Peyer's patch (tissue), 4 donors: Measurements from ENCODE around the gene TTLL4. TPM values are rescaled to one million over a fixed set of nuclear protein-coding genes. Genes with fewer than 3 reads are reported as not detected.

ENCODE experiments used
- DNase-seq, 3 donors: peaks; one replicate each; pipeline ENCODE4 v3.0.0-alpha.2; 2017 to 2019
- H3K27ac ChIP-seq, 4 donors: fragments of 200-600 bp; sonication (generic); one replicate each; pipeline ENCODE4 v1.5.1; 2016 to 2019
- H3K27me3 ChIP-seq, 2 donors: fragments of 200-600 bp; sonication (generic); one replicate each; pipeline ENCODE4 v1.5.1; 2019
- H3K36me3 ChIP-seq, 3 donors: fragments of 200-600 bp; sonication (generic); one replicate each; pipeline ENCODE4 v1.5.1; 2016 to 2019
- H3K4me1 ChIP-seq, 4 donors: fragments of 200-600 bp; sonication (generic); one replicate each; pipeline ENCODE4 v1.5.1; 2016 to 2019
- H3K4me3 ChIP-seq, 4 donors: fragments of 200-600 bp; sonication (generic); 1 replicate in 3 of 4; 2 replicates in 1 of 4; pipeline ENCODE4 v1.5.1; 2016 to 2019; ENCODE audit warnings: mild to moderate bottlenecking in 1 of 4
- H3K9me3 ChIP-seq, 4 donors: fragments of 200-600 bp; sonication (generic); one replicate each; pipeline ENCODE4 v1.5.1; 2016 to 2019; ENCODE audit warnings: mild to moderate bottlenecking in 1 of 4
- CTCF ChIP-seq, 6 experiments: fragments of 450-650 bp in 4 of 6; fragments of 200-600 bp in 2 of 6; sonication (generic) in 1 of 6; IDR thresholded peaks; one replicate each; pipeline ENCODE4 v1.5.1; 2017 to 2019; ENCODE audit warnings: antibody characterized with exemption in 6 of 6, mild to moderate bottlenecking in 3 of 6, moderate library complexity in 1 of 6
- POLR2A ChIP-seq, 2 donors: fragments of 450-650 bp; IDR thresholded peaks; one replicate each; pipeline ENCODE4 v1.5.1; 2017; ENCODE audit warnings: antibody characterized with exemption in 2 of 2, mild to moderate bottlenecking in 2 of 2, moderate library complexity in 2 of 2
- total RNA-seq, 4 donors: library from RNA; depleted of rRNA; stranded (reverse); fragments of >200 nt; gene quantifications; one replicate each; pipeline ENCODE4 v1.1.0, GENCODE V29; 2016

Gene TTLL4
- total RNA-seq, 4 donors from 2014 or later: 14.9 to 48.4 (median 45.1) TPM

GRCh38 chr2:218729640-218730039, 19.0 kb downstream of the TTLL4 start:
- Histone ChIP-seq H3K27me3 (no peaks in the 10 kb centered on the region), H3K4me1 (peaks cover 0 to 13% (median 8%) of the 10 kb centered on the region in 4 donors), H3K9me3 (peaks cover 0 to 14% (median 1%) of the 10 kb centered on the region in 4 donors), H3K27ac (no peak overlapping the region), H3K36me3 (no peaks in the 10 kb centered on the region), H3K4me3 (no peak overlapping the region)
- no peak for DNase-seq
- TF ChIP-seq CTCF (IDR thresholded peaks at IDR 0.05) (no peak), POLR2A (IDR thresholded peaks at IDR 0.05) (no peak)

GRCh38 chr2:218732052-218732760, 21.6 kb downstream of the TTLL4 start:
- no peak for DNase-seq
- no peak overlapping the region for H3K4me3 ChIP-seq
- H3K36me3 ChIP-seq: peaks cover 0 to under 1% (median 0%) of the 10 kb centered on the region in 3 donors
- peaks cover 0 to 5% (median 0%) of the 10 kb centered on the region in 4 donors for H3K9me3 ChIP-seq
- H3K27ac ChIP-seq: peak overlapping the region in 3 of 4 donors; percentile 26 to 80 (median 54)
- no peaks in the 10 kb centered on the region for H3K27me3 ChIP-seq
- TF ChIP-seq CTCF (IDR thresholded peaks at IDR 0.05) (no peak), POLR2A (IDR thresholded peaks at IDR 0.05) (no peak)
- peaks cover 0 to 13% (median 8%) of the 10 kb centered on the region in 4 donors for H3K4me1 ChIP-seq

- no peaks in the 10 kb centered on the region for H3K9me3 ChIP-seq
- TF ChIP-seq POLR2A (IDR thresholded peaks at IDR 0.05): no peak
- H3K27me3 ChIP-seq: no peaks in the 10 kb centered on the region
- no peak for DNase-seq
- H3K4me3 ChIP-seq: no peak overlapping the region
- peaks cover 0 to 6% (median 0%) of the 10 kb centered on the region in 3 donors for H3K36me3 ChIP-seq
- H3K27ac ChIP-seq: peak overlapping the region in 3 of 4 donors; percentile 26 to 80 (median 54)
- H3K4me1 ChIP-seq: peaks cover 0 to 13% (median 8%) of the 10 kb centered on the region in 4 donors
Measured at GRCh38 chr2:218732761-218733158, 22.1 kb downstream of the TTLL4 start.

GRCh38 chr2:218733171-218734021, 22.8 kb downstream of the TTLL4 start:
- no peak for TF ChIP-seq CTCF (IDR thresholded peaks at IDR 0.05)
- TF ChIP-seq POLR2A (IDR thresholded peaks at IDR 0.05): no peak
- Histone ChIP-seq H3K9me3 (no peaks in the 10 kb centered on the region), H3K36me3 (peaks cover 0 to 12% (median 0%) of the 10 kb centered on the region in 3 donors), H3K4me3 (no peak overlapping the region), H3K27me3 (no peaks in the 10 kb centered on the region), H3K27ac (peak overlapping the region in 2 of 4 donors; percentile 54 to 80), H3K4me1 (peaks cover 0 to 13% (median 8%) of the 10 kb centered on the region in 4 donors)
- DNase-seq: peak in 2 of 3 donors; percentile 16 to 59

GRCh38 chr2:218734190-218734975, 23.7 kb downstream of the TTLL4 start:
- H3K4me1 ChIP-seq: peaks cover 0 to 13% (median 8%) of the 10 kb centered on the region in 4 donors
- no peaks in the 10 kb centered on the region for H3K9me3 ChIP-seq
- TF ChIP-seq CTCF (IDR thresholded peaks at IDR 0.05): no peak
- no peak for TF ChIP-seq POLR2A (IDR thresholded peaks at IDR 0.05)
- no peaks in the 10 kb centered on the region for H3K27me3 ChIP-seq
- no peak for DNase-seq
- no peak overlapping the region for H3K27ac ChIP-seq
- H3K36me3 ChIP-seq: peaks cover 0 to 21% (median 0%) of the 10 kb centered on the region in 3 donors
- no peak overlapping the region for H3K4me3 ChIP-seq
